ENCODE data around the gene CDK17. TPM values are rescaled to one million over a fixed set of nuclear protein-coding genes. Genes with fewer than 3 reads are reported as not detected.

Gene CDK17
- total and polyA plus RNA-seq, 2 experiments from 2014 or later: 29.3 to 62.7 TPM

DNA sequence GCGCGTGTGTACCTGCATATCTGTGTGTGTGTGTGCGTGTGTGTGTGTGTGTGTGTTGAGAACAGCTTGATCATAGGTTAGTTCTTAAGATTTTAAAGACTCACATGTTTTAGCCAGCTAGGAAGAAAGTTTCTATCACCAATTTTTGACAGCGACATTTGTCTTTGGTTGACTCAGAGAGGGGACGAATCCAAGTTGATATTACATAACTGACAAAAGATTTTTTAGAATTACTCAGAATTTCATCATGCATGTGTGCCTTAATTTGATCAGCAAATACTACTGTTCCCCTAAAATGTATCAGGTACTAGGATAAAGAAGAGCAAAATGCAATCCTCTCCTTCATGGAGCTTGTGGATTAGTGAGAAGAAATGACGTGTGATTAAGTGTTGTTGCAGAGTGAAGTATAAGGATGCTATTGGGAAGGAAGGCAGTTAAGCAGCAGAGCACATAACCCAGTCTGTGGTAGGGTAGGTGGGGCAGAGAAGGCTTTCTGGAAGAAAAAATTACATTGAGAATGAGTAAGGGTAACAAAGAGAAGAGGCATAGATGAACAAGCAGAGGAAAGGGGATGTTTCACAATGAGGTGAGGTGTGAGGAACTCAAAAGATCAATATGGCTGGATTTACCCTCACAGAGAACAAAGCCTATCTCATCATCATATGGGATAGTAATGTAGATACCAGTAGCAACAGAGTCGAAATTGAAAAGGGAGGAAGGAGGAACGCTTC, 128.6 kb downstream of the CDK17 start:
- in situ Hi-C loops (cut with MboI): no loop called here
- peak; percentile 63 for DNase-seq
- Histone ChIP-seq H3K4me1 (ENCODE audit: insufficient read depth) (peaks cover 40% of the 10 kb centered on the region), H3K27me3 (replicated peaks; ENCODE audit: insufficient read depth) (no peaks in the 10 kb centered on the region), H3K9me2 (ENCODE audit: insufficient read depth) (no peaks in the 10 kb centered on the region), H2AFZ (no peak overlapping the region), H3K4me2 (ENCODE audit: unreplicated experiment) (no peak overlapping the region), H4K20me1 (ENCODE audit: insufficient read depth) (no peaks in the 10 kb centered on the region), H3K79me2 (ENCODE audit: insufficient read depth) (peaks cover 88% of the 10 kb centered on the region), H3K27ac (peak overlapping the region; percentile 68), H3K36me3 (ENCODE audit: low read depth) (peaks cover 35% of the 10 kb centered on the region; the same call in 1 of the 2 replicates), H3K4me3 (no peak overlapping the region), H3K9me3 (ENCODE audit: low read depth) (no peaks in the 10 kb centered on the region), H3F3A (ENCODE audit: insufficient read depth) (peaks cover 98% of the 10 kb centered on the region), H3K9ac (peak overlapping the region; percentile 54)
- WGBS, 2 experiments (ENCODE audit: low coverage in 1 of 2, low lambda C conversion rate in 2 of 2, missing lambda C conversion rate in 2 of 2): 75% methylated on average over 8 of the region's 8 CpGs
- TF ChIP-seq EZH2phosphoT487 (IDR thresholded peaks at IDR 0.05; ENCODE audit: insufficient read depth, low read depth): no peak
- no peak for TF ChIP-seq EZH2 (IDR thresholded peaks at IDR 0.05; ENCODE audit: insufficient read depth, poor library complexity, severe bottlenecking)

DNA sequence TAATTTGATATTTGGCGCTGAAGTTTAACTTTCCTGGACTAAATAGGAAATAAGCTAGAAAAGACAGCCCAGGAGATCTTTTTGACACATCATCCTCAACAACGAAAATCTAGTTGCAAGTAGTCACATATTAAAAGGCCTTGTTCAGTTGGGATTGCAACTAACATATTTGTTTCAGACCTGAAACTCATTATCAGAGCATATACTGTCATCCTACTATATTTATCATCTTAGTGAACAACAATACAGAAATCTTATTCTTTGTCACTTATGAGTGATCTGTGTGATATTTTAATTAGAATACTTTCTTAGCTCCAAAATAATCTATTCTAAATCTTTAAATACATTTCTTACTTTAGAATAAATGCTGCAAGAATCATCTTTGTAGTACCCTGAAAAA, 134.0 kb downstream of the CDK17 start:
- H4K20me1 ChIP-seq (ENCODE audit: insufficient read depth): no peaks in the 10 kb centered on the region
- H2AFZ ChIP-seq: no peak overlapping the region
- H3K9me3 ChIP-seq (ENCODE audit: low read depth): no peaks in the 10 kb centered on the region
- 72 to 80% methylated on average over 2 of the region's 2 CpGs for WGBS, 2 experiments (ENCODE audit: low coverage in 1 of 2, low lambda C conversion rate in 2 of 2, missing lambda C conversion rate in 2 of 2)
- H3K36me3 ChIP-seq (ENCODE audit: low read depth): peaks cover 68% of the 10 kb centered on the region; the same call in 1 of the 2 replicates
- H3K79me2 ChIP-seq (ENCODE audit: insufficient read depth): peaks cover 80% of the 10 kb centered on the region
- peaks cover 98% of the 10 kb centered on the region for H3F3A ChIP-seq (ENCODE audit: insufficient read depth)
- no peak overlapping the region for H3K4me3 ChIP-seq
- H3K9me2 ChIP-seq (ENCODE audit: insufficient read depth): no peaks in the 10 kb centered on the region
- 0 out of 2 replicates have a peak overlapping the region, but pooled peaks have one; percentile 1 for H3K9ac ChIP-seq
- in situ Hi-C loops (cut with MboI): no loop called here
- no peak for DNase-seq
- no peak overlapping the region for H3K4me2 ChIP-seq (ENCODE audit: unreplicated experiment)
- no peaks in the 10 kb centered on the region for H3K27me3 ChIP-seq (replicated peaks; ENCODE audit: insufficient read depth)
- no peak for TF ChIP-seq EZH2phosphoT487 (IDR thresholded peaks at IDR 0.05; ENCODE audit: insufficient read depth, low read depth)
- no peak for TF ChIP-seq EZH2 (IDR thresholded peaks at IDR 0.05; ENCODE audit: insufficient read depth, poor library complexity, severe bottlenecking)
- H3K4me1 ChIP-seq (ENCODE audit: insufficient read depth): peaks cover 4% of the 10 kb centered on the region; the same call in 1 of the 2 replicates
- H3K27ac ChIP-seq: peak overlapping the region; percentile 30

DNA sequence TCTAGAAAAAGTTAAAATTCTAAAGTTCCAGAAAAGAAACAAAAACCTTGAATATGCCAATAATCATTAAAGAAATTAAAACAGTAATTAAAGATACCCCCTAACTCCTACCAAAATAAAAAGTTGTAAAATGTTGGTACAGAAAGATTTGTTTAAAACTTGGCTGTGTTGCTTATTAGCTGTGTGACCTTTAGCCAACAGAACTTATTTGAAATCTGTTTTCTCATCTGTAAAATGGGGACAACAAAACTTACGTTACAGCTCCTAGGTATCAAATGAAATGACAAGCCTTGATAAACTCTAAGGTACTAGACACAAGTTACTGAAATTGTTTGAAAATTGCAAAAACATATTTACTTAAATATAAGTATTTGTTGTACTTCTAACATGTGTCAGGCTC, 134.4 kb downstream of the CDK17 start:
- in situ Hi-C loops (cut with MboI): no loop called here
- WGBS, 2 experiments (ENCODE audit: low coverage in 1 of 2, low lambda C conversion rate in 2 of 2, missing lambda C conversion rate in 2 of 2): 96 to 100% methylated on average over 1 of the region's 1 CpG
- DNase-seq: no peak
- no peaks in the 10 kb centered on the region for H3K9me3 ChIP-seq (ENCODE audit: low read depth)
- peaks cover 98% of the 10 kb centered on the region for H3F3A ChIP-seq (ENCODE audit: insufficient read depth)
- H3K9ac ChIP-seq: 0 out of 2 replicates have a peak overlapping the region, but pooled peaks have one; percentile 1
- H3K79me2 ChIP-seq (ENCODE audit: insufficient read depth): peaks cover 80% of the 10 kb centered on the region
- peak overlapping the region; percentile 30 for H3K27ac ChIP-seq
- H3K27me3 ChIP-seq (replicated peaks; ENCODE audit: insufficient read depth): no peaks in the 10 kb centered on the region
- H3K9me2 ChIP-seq (ENCODE audit: insufficient read depth): no peaks in the 10 kb centered on the region
- H3K36me3 ChIP-seq (ENCODE audit: low read depth): peaks cover 67% of the 10 kb centered on the region
- TF ChIP-seq EZH2phosphoT487 (IDR thresholded peaks at IDR 0.05; ENCODE audit: insufficient read depth, low read depth) (no peak), EZH2 (IDR thresholded peaks at IDR 0.05; ENCODE audit: insufficient read depth, poor library complexity, severe bottlenecking) (no peak)
- H4K20me1 ChIP-seq (ENCODE audit: insufficient read depth): no peaks in the 10 kb centered on the region
- H3K4me1 ChIP-seq (ENCODE audit: insufficient read depth): peaks cover under 1% of the 10 kb centered on the region; the same call in 1 of the 2 replicates
- H3K4me2 ChIP-seq (ENCODE audit: unreplicated experiment): no peak overlapping the region
- H3K4me3 ChIP-seq: no peak overlapping the region
- no peak overlapping the region for H2AFZ ChIP-seq

DNA sequence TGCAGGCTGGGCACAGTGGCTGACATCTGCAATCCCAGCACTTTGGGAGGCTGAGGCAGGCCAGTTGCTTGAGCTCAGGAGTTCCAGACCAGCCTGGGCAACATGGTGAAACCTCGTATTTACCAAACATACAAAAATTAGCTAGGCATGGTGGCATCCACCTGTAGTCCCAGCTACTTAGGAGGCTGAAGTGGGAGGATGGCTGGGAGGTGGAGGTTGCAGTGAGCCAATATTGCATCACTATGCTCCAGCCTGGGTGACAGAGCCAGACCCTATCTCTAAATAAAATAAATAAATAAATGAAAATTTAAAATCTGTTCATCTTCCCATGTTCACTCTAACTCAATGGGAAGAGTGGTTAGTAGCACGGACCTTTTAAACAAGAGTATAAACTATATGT, 134.8 kb downstream of the CDK17 start:
- Histone ChIP-seq H3K79me2 (ENCODE audit: insufficient read depth) (peaks cover 80% of the 10 kb centered on the region), H3K9me3 (ENCODE audit: low read depth) (no peaks in the 10 kb centered on the region), H3K27ac (0 out of 2 replicates have a peak overlapping the region, but pooled peaks have one; percentile 1), H3K4me2 (ENCODE audit: unreplicated experiment) (no peak overlapping the region), H3K9ac (no peak overlapping the region), H3K36me3 (ENCODE audit: low read depth) (peaks cover 68% of the 10 kb centered on the region), H3K27me3 (replicated peaks; ENCODE audit: insufficient read depth) (no peaks in the 10 kb centered on the region), H3F3A (ENCODE audit: insufficient read depth) (peaks cover 98% of the 10 kb centered on the region), H3K4me3 (no peak overlapping the region), H3K9me2 (ENCODE audit: insufficient read depth) (no peaks in the 10 kb centered on the region), H2AFZ (no peak overlapping the region), H4K20me1 (ENCODE audit: insufficient read depth) (no peaks in the 10 kb centered on the region), H3K4me1 (ENCODE audit: insufficient read depth) (peaks cover 3% of the 10 kb centered on the region; the same call in 1 of the 2 replicates)
- no peak for DNase-seq
- TF ChIP-seq EZH2phosphoT487 (IDR thresholded peaks at IDR 0.05; ENCODE audit: insufficient read depth, low read depth): no peak
- no peak for TF ChIP-seq EZH2 (IDR thresholded peaks at IDR 0.05; ENCODE audit: insufficient read depth, poor library complexity, severe bottlenecking)
- in situ Hi-C loops (cut with MboI): no loop called here
- 81 to 87% methylated on average over 2 of the region's 2 CpGs for WGBS, 2 experiments (ENCODE audit: low coverage in 1 of 2, low lambda C conversion rate in 2 of 2, missing lambda C conversion rate in 2 of 2)
